Measurements from ENCODE around the gene ZFYVE28. TPM values are rescaled to one million over a fixed set of nuclear protein-coding genes. Genes with fewer than 3 reads are reported as not detected.

Gene ZFYVE28
- total RNA-seq, 2 donors from 2014 or later = 29.6 to 31.6 TPM

DNA sequence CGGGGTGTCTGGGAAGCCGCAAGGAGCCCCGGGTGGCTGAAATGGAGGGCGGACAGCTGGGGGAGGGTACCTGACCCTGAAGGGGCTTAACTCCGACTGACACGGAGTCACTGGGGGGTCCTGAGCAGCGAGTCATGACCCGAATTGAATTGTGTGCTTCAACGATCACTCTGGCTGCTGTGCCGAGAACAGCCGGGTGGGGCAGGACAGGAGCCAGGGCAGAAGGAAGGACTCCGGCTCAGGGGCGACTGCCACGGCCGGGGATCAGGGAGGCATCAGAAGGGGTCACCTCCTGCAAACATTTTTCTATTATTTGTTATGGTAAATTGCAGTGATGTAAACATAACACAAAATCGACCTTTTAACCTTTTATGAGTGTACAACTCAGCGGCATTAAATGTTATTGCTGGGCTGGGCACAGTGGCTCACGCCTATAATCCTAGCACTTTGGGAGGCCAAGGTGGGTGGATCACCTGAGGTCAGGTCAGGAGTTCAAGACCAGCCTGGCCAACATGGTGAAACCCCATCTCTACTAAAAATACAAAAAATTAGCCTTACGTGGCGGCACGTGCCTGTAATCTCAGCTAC is 21.6 kb downstream of the ZFYVE28 start:
- Histone ChIP-seq H3K4me3 (no peak overlapping the region), H3K9ac (ENCODE audit: low read depth in 2 of 2, low read length in 2 of 2) (no peak overlapping the region), H3K4me1 (peaks cover 3% of the 10 kb centered on the region), H3K27me3 (no peaks in the 10 kb centered on the region), H3K36me3 (no peaks in the 10 kb centered on the region), H3K27ac (no peak overlapping the region), H3K9me3 (no peaks in the 10 kb centered on the region)
- TF ChIP-seq, protein P1, sequence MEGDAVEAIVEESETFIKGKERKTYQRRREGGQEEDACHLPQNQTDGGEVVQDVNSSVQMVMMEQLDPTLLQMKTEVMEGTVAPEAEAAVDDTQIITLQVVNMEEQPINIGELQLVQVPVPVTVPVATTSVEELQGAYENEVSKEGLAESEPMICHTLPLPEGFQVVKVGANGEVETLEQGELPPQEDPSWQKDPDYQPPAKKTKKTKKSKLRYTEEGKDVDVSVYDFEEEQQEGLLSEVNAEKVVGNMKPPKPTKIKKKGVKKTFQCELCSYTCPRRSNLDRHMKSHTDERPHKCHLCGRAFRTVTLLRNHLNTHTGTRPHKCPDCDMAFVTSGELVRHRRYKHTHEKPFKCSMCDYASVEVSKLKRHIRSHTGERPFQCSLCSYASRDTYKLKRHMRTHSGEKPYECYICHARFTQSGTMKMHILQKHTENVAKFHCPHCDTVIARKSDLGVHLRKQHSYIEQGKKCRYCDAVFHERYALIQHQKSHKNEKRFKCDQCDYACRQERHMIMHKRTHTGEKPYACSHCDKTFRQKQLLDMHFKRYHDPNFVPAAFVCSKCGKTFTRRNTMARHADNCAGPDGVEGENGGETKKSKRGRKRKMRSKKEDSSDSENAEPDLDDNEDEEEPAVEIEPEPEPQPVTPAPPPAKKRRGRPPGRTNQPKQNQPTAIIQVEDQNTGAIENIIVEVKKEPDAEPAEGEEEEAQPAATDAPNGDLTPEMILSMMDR (IDR thresholded peaks at IDR 0.05) = peak; percentile 22
- intact Hi-C loops (cut with DNase I) = no loop called here
- DNase-seq = no peak

DNA sequence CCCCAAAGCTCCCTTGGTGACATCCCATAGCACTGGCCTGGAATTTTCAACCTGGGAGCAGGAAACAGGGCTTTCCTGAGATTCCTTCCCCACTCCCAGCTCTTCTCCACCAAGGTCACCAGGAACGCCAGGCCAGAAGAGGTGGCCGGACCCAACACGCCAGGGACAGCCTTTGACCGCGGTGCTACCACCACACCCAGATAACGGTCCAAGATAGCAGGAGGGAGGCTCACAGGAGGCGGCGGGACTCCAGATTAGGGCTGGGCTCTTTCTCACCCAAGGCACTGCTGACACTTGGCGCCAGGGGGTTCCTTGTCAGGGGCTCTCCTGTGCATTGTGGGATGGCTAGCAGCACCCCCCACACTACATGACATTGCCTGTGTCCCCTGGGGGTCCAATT is 22.9 kb downstream of the ZFYVE28 start:
- Histone ChIP-seq H3K4me3 (no peak overlapping the region), H3K27me3 (no peaks in the 10 kb centered on the region), H3K4me1 (no peaks in the 10 kb centered on the region), H3K9ac (ENCODE audit: low read depth in 2 of 2, low read length in 2 of 2) (no peak overlapping the region), H3K9me3 (no peaks in the 10 kb centered on the region), H3K36me3 (no peaks in the 10 kb centered on the region), H3K27ac (no peak overlapping the region)
- DNase-seq = no peak
- TF ChIP-seq, protein P1 (IDR thresholded peaks at IDR 0.05) = no peak
- intact Hi-C loops (cut with DNase I) = no loop called here

DNA sequence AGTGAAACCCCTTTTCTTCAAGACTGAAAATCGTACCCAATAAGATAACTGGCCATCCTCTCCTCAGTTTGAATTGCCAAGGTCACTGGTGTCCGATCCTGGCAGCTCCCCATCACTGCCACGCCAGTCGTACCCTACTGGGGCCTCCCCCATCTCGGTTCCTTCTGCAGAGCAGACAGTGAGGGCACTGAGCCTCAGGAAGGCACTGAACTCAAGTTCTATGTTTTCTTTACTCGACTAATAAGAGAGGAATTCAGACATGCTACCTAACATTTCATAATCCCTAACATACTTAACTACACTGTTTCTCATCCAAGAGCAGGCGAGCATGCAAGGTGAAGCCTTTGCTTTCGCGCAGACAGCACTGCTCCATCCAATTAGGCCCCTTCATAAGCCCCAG is 23.4 kb downstream of the ZFYVE28 start:
- intact Hi-C loops (cut with DNase I) = no loop called here
- no peaks in the 10 kb centered on the region for H3K27me3 ChIP-seq
- H3K9me3 ChIP-seq = no peaks in the 10 kb centered on the region
- no peaks in the 10 kb centered on the region for H3K36me3 ChIP-seq
- H3K4me3 ChIP-seq = no peak overlapping the region
- TF ChIP-seq, protein P1 (IDR thresholded peaks at IDR 0.05) = no peak
- H3K27ac ChIP-seq = no peak overlapping the region
- DNase-seq = no peak
- no peaks in the 10 kb centered on the region for H3K4me1 ChIP-seq
- H3K9ac ChIP-seq (ENCODE audit: low read depth in 2 of 2, low read length in 2 of 2) = no peak overlapping the region

DNA sequence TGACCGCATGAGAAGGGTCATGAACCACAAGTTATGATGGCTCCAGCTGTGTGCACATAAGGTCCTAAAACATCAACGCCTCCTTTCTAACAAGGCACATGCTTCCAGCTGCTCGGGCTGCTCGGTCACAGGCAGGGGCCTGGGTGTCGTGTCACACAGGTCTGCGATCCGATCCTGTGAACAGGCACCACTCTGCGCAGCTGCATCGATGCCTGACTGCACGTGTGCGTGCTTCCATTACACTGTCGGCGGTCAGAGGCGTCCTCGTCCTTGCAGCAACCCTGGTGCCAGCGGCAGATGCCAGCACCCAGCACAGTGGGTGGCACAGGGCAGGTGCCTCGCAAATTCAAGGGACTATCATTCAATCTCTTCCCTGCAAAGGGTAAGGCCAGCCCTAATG is 23.9 kb downstream of the ZFYVE28 start:
- no peak overlapping the region for H3K9ac ChIP-seq (ENCODE audit: low read depth in 2 of 2, low read length in 2 of 2)
- H3K27ac ChIP-seq = no peak overlapping the region
- H3K4me3 ChIP-seq = no peak overlapping the region
- H3K4me1 ChIP-seq = no peaks in the 10 kb centered on the region
- H3K27me3 ChIP-seq = no peaks in the 10 kb centered on the region
- no peak for DNase-seq
- H3K9me3 ChIP-seq = no peaks in the 10 kb centered on the region
- TF ChIP-seq, protein P1 (IDR thresholded peaks at IDR 0.05) = no peak
- intact Hi-C loops (cut with DNase I) = no loop called here
- no peaks in the 10 kb centered on the region for H3K36me3 ChIP-seq

DNA sequence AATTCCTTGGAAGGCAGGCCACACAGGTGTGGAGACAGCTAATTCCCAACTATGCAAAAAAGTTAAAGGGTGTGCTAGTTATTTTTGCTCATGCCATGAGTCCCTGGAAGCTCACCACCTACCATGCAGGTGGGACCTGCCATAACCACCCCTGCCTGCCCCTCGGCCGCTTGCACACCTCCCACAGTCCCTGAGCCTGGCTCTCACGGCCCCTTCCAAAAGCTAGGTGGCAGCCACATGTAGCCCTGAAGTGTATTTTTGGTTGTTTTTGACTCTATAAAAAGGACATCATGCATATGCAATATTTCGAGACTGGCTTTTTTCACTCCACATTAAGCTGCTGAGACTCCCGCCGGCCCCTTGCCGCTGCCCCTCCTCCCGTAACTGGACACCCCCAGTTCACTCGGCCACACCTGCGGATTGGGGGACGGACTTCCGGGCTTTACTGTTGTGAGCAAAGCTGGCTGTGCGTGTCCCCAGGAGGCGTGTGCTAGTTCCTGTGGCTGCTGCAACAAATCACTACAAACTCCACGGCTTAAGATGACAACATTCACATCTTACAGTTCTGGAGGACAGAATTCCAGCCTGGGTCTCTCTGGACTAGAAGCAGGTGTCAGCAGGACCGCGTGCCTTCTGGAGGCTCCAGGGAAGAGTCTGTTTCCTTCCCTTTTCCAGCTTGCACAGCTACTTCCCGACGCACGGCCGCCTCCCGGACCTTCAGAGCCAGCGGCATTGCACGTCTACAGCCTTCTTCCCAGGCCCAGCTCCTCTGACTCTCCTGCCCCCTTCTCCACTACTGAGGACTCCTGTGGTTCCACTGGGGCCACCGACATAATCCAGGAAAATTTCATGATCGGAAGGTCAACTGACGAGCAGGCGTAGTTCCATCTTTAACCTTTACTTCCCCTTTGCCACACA is 24.8 kb downstream of the ZFYVE28 start:
- TF ChIP-seq, protein P1 (IDR thresholded peaks at IDR 0.05) = no peak
- Histone ChIP-seq H3K27ac (no peak overlapping the region), H3K9ac (ENCODE audit: low read depth in 2 of 2, low read length in 2 of 2) (peak overlapping the region; percentile 21 to 30), H3K27me3 (no peaks in the 10 kb centered on the region), H3K36me3 (no peaks in the 10 kb centered on the region), H3K4me1 (no peaks in the 10 kb centered on the region), H3K4me3 (no peak overlapping the region), H3K9me3 (no peaks in the 10 kb centered on the region)
- DNase-seq = peak; percentile 50
- intact Hi-C loops (cut with DNase I) = no loop called here

Data from colonic mucosa (tissue), 4 donors.